IMR-90 (cell line): ENCODE measurements around the gene TKFC. TPM values are rescaled to one million over a fixed set of nuclear protein-coding genes. Genes with fewer than 3 reads are reported as not detected.

Experiments used
- ATAC-seq: fragments of 200-7000 bp; cut with Tn5 transposase; 2 replicates; pipeline ENCODE4 v1.9.1; 2020; ENCODE audit warnings: low read depth, mild to moderate bottlenecking, moderate library complexity
- BruUV-seq: library from RNA; stranded (reverse); fragments of 400-500 nt; replicated peaks from 2 replicates; lab custom pipeline; 2021; lab: Mats Ljungman, UMichigan
- CTCF ChIA-PET: fragments of 300-600 bp; formaldehyde crosslinking; extraction: SDS; loops from one replicate; lab custom pipeline; 2021; ENCODE audit warnings: antibody characterized with exemption; lab: Yijun Ruan, JAX
- POLR2A ChIA-PET: fragments of 300-600 bp; sonication (Branson Sonifier 250); formaldehyde crosslinking; loops from one replicate; lab custom pipeline; 2022; ENCODE audit warnings: antibody characterized with exemption; ENCODE audit not compliant: unreplicated experiment; lab: Charles Lee
- DNase-seq: peaks from one replicate; pipeline ENCODE4 v3.0.0; 2013
- H2AFZ ChIP-seq: replicated peaks from 2 replicates; pipeline ENCODE3; 2013; ENCODE audit warnings: low read length, mild to moderate bottlenecking; ENCODE audit not compliant: poor library complexity
- H2AK5ac ChIP-seq: 2 replicates; pipeline ENCODE4 v1.6.1; 2013; ENCODE audit warnings: low read depth, low read length, inconsistent platforms
- H2AK9ac ChIP-seq: replicated peaks from 2 replicates; pipeline ENCODE3; 2013; ENCODE audit warnings: mild to moderate bottlenecking, low read depth, low read length, moderate library complexity; ENCODE audit not compliant: poor library complexity
- H2BK120ac ChIP-seq: 2 replicates; pipeline ENCODE4 v1.6.1; 2013; ENCODE audit warnings: low read depth, low read length, inconsistent platforms
- H2BK15ac ChIP-seq: 3 replicates; pipeline ENCODE4 v1.6.1; 2013; ENCODE audit warnings: low read depth, low read length, inconsistent platforms
- H2BK20ac ChIP-seq: 2 replicates; pipeline ENCODE4 v1.6.1; 2013; ENCODE audit warnings: low read depth, mild to moderate bottlenecking, inconsistent platforms, low read length, moderate library complexity
- H2BK5ac ChIP-seq: 2 replicates; pipeline ENCODE4 v1.6.1; 2013; ENCODE audit warnings: mild to moderate bottlenecking, low read depth, low read length, inconsistent platforms; ENCODE audit not compliant: poor library complexity, severe bottlenecking
- H3K14ac ChIP-seq: replicated peaks from 2 replicates; pipeline ENCODE4 v1.6.1; 2013; ENCODE audit warnings: low read depth, low read length, inconsistent platforms
- H3K18ac ChIP-seq: 2 replicates; pipeline ENCODE4 v1.6.1; 2013; ENCODE audit warnings: low read depth, low read length, control low read depth
- H3K23ac ChIP-seq: 2 replicates; pipeline ENCODE4 v1.6.1; 2013; ENCODE audit warnings: low read depth, low read length, inconsistent platforms
- H3K27ac ChIP-seq: 2 replicates; pipeline ENCODE4 v1.5.1; 2013; ENCODE audit warnings: mild to moderate bottlenecking, control low read depth, low read length; ENCODE audit not compliant: insufficient read depth
- H3K27me3 ChIP-seq: 2 replicates; pipeline ENCODE4 v1.6.1; 2013; ENCODE audit warnings: low read length; ENCODE audit not compliant: control insufficient read depth, insufficient read depth
- H3K36me3 ChIP-seq: 2 replicates; pipeline ENCODE4 v1.6.1; 2013; ENCODE audit warnings: low read length, mixed read lengths; ENCODE audit not compliant: control insufficient read depth, insufficient read depth
- H3K4ac ChIP-seq: 2 replicates; pipeline ENCODE4 v1.6.1; 2013; ENCODE audit warnings: low read depth, low read length, inconsistent platforms
- H3K4me1 ChIP-seq: 2 replicates; pipeline ENCODE4 v1.6.1; 2013; ENCODE audit warnings: low read length, mixed read lengths; ENCODE audit not compliant: control insufficient read depth, insufficient read depth
- H3K4me2 ChIP-seq: 2 replicates; pipeline ENCODE4 v1.6.1; 2013; ENCODE audit warnings: low read depth, mild to moderate bottlenecking, control low read depth, low read length, moderate library complexity
- H3K4me3 ChIP-seq: 2 replicates; pipeline ENCODE4 v1.5.1; 2013; ENCODE audit warnings: low read depth, mild to moderate bottlenecking, control low read depth, low read length, moderate library complexity; ENCODE audit not compliant: insufficient read depth
- H3K56ac ChIP-seq: 2 replicates; pipeline ENCODE4 v1.6.1; 2013; ENCODE audit warnings: low read length, inconsistent platforms; ENCODE audit not compliant: insufficient read depth; ENCODE audit errors: extremely low read depth
- H3K79me1 ChIP-seq, 2 experiments: 2 replicates each; pipeline ENCODE4 v1.6.1; 2013; ENCODE audit warnings: low read length in 2 of 2, inconsistent platforms in 1 of 2, low read depth in 1 of 2
- H3K9ac ChIP-seq: 2 replicates; pipeline ENCODE4 v1.6.1; 2013; ENCODE audit warnings: low read depth, low read length, control low read depth
- H3K9me1 ChIP-seq: 2 replicates; pipeline ENCODE4 v1.6.1; 2013; ENCODE audit warnings: low read length, inconsistent platforms; ENCODE audit not compliant: insufficient read depth
- H3K9me3 ChIP-seq: 2 replicates; pipeline ENCODE4 v1.6.1; 2013; ENCODE audit warnings: low read length; ENCODE audit not compliant: control insufficient read depth, insufficient read depth
- H4K20me1 ChIP-seq: 2 replicates; pipeline ENCODE4 v1.6.1; 2013; ENCODE audit warnings: low read length, inconsistent platforms; ENCODE audit not compliant: insufficient read depth
- H4K5ac ChIP-seq: 2 replicates; pipeline ENCODE4 v1.6.1; 2013; ENCODE audit warnings: mild to moderate bottlenecking, low read depth, low read length, control low read depth
- H4K8ac ChIP-seq, 2 experiments: 2 replicates each; pipeline ENCODE4 v1.6.1; 2013; ENCODE audit warnings: low read depth in 2 of 2, low read length in 2 of 2, control low read depth in 1 of 2, inconsistent platforms in 1 of 2
- H4K91ac ChIP-seq: 2 replicates; pipeline ENCODE4 v1.6.1; 2013; ENCODE audit warnings: low read depth, low read length, inconsistent platforms; ENCODE audit not compliant: insufficient read depth
- BHLHE40 ChIP-seq: fragments of 150-350 bp; IDR thresholded peaks from 2 replicates; pipeline ENCODE4 v1.6.1; 2016; ENCODE audit warnings: mild to moderate bottlenecking, low read depth, low read length
- CHD1 ChIP-seq: IDR thresholded peaks from 2 replicates; pipeline ENCODE4 v1.6.1; 2012; ENCODE audit warnings: low read depth, low read length, improper control_type of control experiment
- MAFK ChIP-seq: IDR thresholded peaks from 2 replicates; pipeline ENCODE4 v1.6.1; 2012; ENCODE audit warnings: low read depth, low read length, improper control_type of control experiment
- POLR2A ChIP-seq: IDR thresholded peaks from 2 replicates; pipeline ENCODE4 v1.6.1; 2012; ENCODE audit warnings: mild to moderate bottlenecking, low read depth, low read length
- RFX5 ChIP-seq: IDR thresholded peaks from 2 replicates; pipeline ENCODE4 v1.8.0; 2012; ENCODE audit warnings: low read depth, mild to moderate bottlenecking, low read length, moderate library complexity
- SMC3 ChIP-seq: fragments of 150-350 bp; IDR thresholded peaks from 2 replicates; pipeline ENCODE4 v1.6.1; 2016; ENCODE audit warnings: low read depth, mild to moderate bottlenecking, antibody characterized with exemption, low read length, moderate library complexity
- WGBS, 2 experiments: methylation state at CpG; one replicate each; pipeline versions ENCODE4 v1.1.5 to v1.1.7; 2013; ENCODE audit warnings: missing lambda C conversion rate in 2 of 2; ENCODE audit not compliant: insufficient read length in 1 of 2; ENCODE audit errors: extremely low coverage in 2 of 2; 5-methylcytosine and 5-hydroxymethylcytosine counted together
- dilution Hi-C: fragments of 300-500 bp; cut with HindIII; formaldehyde crosslinking; loops from one replicate; pipeline ENCODE4 v1.14.3; 2018; ENCODE audit warnings: low sequenced_read_pairs; ENCODE audit not compliant: unreplicated experiment
- in situ Hi-C: fragments of 300-500 bp; cut with MboI; formaldehyde crosslinking; loops from 3 replicates; pipeline ENCODE4 v1.14.3; 2019; ENCODE audit warnings: low sequenced_read_pairs, inconsistent platforms, mixed read lengths
- intact Hi-C: fragments of 100-400 bp; cut with micrococcal nuclease; formaldehyde crosslinking; loops from 2 replicates; pipeline ENCODE4 v1.10.0; 2022
- polyA plus RNA-seq, 3 experiments: library from polyadenylated mRNA; depleted of rRNA; stranded (reverse); fragments of >200 nt; gene quantifications; 2 replicates each; pipeline ENCODE4 v1.2.3, GENCODE V29; 2012; ENCODE audit warnings: low replicate concordance in 1 of 3
- total RNA-seq: library from RNA; depleted of rRNA; stranded (reverse); fragments of >200 nt; gene quantifications from 2 replicates; pipeline ENCODE4 v1.2.3, GENCODE V29; 2012
- TF ChIP-seq, protein P1 (sequence below): fragments of 150-350 bp; IDR thresholded peaks from 2 replicates; pipeline ENCODE4 v1.6.1; 2016; ENCODE audit warnings: low read depth, mild to moderate bottlenecking, low read length, moderate library complexity, borderline replicate concordance

TKFC gene
- total and polyA plus RNA-seq, 2 of the 4 experiments (the other 2 are of a cell fraction): 10.4 to 30.8 TPM

DNA sequence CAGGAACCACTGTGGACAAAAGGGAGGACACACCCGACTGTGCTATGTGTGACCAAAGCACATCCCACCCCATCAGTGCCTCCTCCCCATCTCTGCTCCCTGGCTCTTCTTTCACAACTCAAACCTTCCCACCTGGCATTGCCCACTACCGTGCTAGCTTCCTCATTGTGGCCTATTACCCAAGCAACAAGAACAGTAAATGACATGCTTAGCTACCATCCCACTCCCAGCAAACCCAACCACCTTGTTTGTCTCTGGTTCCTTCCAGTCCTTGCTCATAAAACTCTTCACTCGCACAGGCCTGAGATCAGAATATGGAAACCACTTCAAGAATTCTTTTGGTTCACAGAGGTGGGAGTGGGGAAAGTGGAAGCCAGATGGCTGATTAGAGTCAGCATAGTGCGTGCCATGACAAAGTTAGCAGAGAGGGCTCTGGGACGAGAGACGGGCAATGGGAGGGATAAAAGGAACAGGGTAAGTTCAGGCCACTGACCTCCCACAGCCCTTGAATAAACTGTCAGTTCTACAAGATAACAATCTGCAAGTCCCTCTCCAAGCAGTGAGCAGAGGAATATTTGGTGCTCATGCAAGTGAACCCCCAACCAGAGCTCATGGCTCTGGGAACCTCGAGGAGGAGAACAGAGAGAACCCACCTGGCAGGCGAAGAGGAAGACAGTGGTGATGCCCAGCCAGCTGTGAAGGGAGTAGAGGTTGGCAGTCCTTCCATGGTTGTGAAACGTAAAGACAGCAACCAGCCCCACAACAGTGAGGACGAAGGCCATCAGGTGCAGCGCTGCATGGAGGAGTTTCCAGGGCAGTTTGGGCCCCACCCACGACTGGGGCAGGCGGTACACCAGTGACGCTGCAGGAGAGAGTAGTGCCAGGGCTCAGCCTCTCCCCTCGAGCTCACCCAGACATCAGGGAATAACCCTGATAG lies 20.4 kb downstream of the TKFC start:
- CTCF ChIA-PET: no interaction called here
- in situ Hi-C loops: no loop called here
- no peak overlapping the region for H3K27ac ChIP-seq

More for the DNA sequence above, 20.4 kb downstream of the TKFC start:
- Histone ChIP-seq H4K8ac (no peak overlapping the region), H4K91ac (no peak overlapping the region), H3K4me1 (no peaks in the 10 kb centered on the region), H3K9ac (no peak overlapping the region), H3K18ac (no peak overlapping the region), H2AK5ac (no peak overlapping the region), H3K27me3 (no peaks in the 10 kb centered on the region), H2BK120ac (no peak overlapping the region), H3K4me2 (no peak overlapping the region), H3K79me1 (peaks cover 7 to 11% of the 10 kb centered on the region in 2 experiments; a peak in 3 of 4 replicates), H2BK15ac (no peak overlapping the region), H4K5ac (no peak overlapping the region), H3K23ac (no peak overlapping the region), H3K9me1 (peaks cover 9% of the 10 kb centered on the region), H3K9me3 (no peaks in the 10 kb centered on the region), H3K36me3 (peaks cover 45% of the 10 kb centered on the region), H2BK5ac (no peak overlapping the region), H3K14ac (no peak overlapping the region), H4K20me1 (no peaks in the 10 kb centered on the region), H2BK20ac (no peak overlapping the region), H3K4ac (no peak overlapping the region), H2AFZ (no peak overlapping the region), H3K4me3 (no peak overlapping the region), H3K56ac (no peak overlapping the region), H2AK9ac (peak overlapping the region; percentile 3)
- ATAC-seq: no peak
- POLR2A ChIA-PET: no interaction called here
- TF ChIP-seq, protein P1, sequence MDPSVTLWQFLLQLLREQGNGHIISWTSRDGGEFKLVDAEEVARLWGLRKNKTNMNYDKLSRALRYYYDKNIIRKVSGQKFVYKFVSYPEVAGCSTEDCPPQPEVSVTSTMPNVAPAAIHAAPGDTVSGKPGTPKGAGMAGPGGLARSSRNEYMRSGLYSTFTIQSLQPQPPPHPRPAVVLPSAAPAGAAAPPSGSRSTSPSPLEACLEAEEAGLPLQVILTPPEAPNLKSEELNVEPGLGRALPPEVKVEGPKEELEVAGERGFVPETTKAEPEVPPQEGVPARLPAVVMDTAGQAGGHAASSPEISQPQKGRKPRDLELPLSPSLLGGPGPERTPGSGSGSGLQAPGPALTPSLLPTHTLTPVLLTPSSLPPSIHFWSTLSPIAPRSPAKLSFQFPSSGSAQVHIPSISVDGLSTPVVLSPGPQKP: no peak
- TF ChIP-seq RFX5 (no peak), SMC3 (no peak), BHLHE40 (no peak), MAFK (no peak), CHD1 (no peak), POLR2A (no peak)
- dilution Hi-C loops: no loop called here
- no peak for DNase-seq
- BruUV-seq: no TSS peak
- intact Hi-C loops: no loop called here
- WGBS, 2 experiments: 90% methylated on average over 3 of the region's 15 CpGs; no CpG with 5 or more reads in 1 of the 2 experiments
